ENCODE measurements around the gene PSMC4. TPM values are rescaled to one million over a fixed set of nuclear protein-coding genes. Genes with fewer than 3 reads are reported as not detected.

Gene PSMC4
- total and polyA plus RNA-seq, 2 donors (not counting 1 experiment from before 2014, with no cell fraction given): 58.2 to 63.0 TPM

DNA sequence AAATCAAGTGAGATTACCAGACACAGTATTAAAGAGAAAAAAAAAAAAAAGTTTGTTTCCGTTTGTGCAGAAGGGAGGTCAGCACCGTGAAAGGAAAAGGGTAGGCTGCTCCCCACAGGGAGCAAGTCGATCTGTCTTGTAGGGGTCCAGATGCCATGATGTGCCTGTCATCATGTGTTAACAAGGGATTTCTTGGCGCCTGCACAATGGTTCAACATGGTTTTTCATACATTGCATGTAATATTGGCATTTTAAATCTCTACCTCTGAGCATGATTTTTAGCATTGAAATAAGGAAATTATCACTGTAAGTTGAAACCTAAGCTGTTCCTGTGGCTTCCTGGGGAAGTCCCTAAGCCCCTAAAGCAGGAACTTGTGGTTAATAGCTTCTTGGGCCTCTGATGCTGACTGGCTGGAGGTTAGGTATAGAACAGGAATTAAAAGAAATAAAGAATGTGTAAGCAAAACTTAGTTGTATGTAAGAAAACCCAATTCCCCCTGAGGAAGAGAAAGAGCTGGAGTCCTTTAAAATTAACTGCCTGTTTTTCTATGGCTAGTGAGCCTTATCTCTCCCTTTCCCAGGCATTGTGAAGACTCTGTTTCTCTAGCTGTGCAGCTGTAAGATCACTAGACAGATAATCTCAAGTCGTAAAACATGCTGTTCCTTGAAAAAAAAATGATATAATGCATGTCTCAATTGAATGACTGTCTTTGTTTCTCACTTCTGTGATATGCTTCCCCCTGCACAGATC, 29.2 kb upstream of the PSMC4 start:
- Histone ChIP-seq H3K36me3 (replicated peaks in 1 of 2; ENCODE audit: control extremely low read depth in 1 of 2, control insufficient read depth in 1 of 2, extremely low read depth in 1 of 2, insufficient read depth in 2 of 2, low read length in 1 of 2) (no peaks in the 10 kb centered on the region), H3K27me3 (replicated peaks in 1 of 4; ENCODE audit: control extremely low read depth in 1 of 4, control insufficient read depth in 3 of 4, insufficient read depth in 4 of 4, low read length in 3 of 4) (no peaks in the 10 kb centered on the region), H3K9ac (ENCODE audit: low read length) (peak overlapping the region; percentile 46), H2AFZ (ENCODE audit: insufficient read depth, low read depth, low read length, poor library complexity, severe bottlenecking) (no peak overlapping the region), H3K4me3 (ENCODE audit: control extremely low read depth in 1 of 5, extremely low read depth in 1 of 5, insufficient read depth in 1 of 5, low read depth in 2 of 5, low read length in 4 of 5) (peak overlapping the region; percentile 27 to 53 (median 41)), H3K4me2 (replicated peaks; ENCODE audit: low read depth, low read length, poor library complexity, severe bottlenecking) (peak overlapping the region; percentile 68), H3K79me2 (ENCODE audit: control insufficient read depth, insufficient read depth, low read length) (peaks cover 10% of the 10 kb centered on the region), H3K9me3 (ENCODE audit: control extremely low read depth in 1 of 3, control insufficient read depth in 2 of 3, insufficient read depth in 1 of 3, low read length in 2 of 3) (peaks cover 4 to 5% (median 5%) of the 10 kb centered on the region in 3 donors), H3K27ac (ENCODE audit: low read length in 2 of 2) (peak overlapping the region; percentile 57 to 78), H3K4me1 (ENCODE audit: control insufficient read depth in 2 of 2, insufficient read depth in 2 of 2, low read length in 2 of 2) (peaks cover 62 to 64% of the 10 kb centered on the region in 2 donors), H4K20me1 (ENCODE audit: control insufficient read depth, insufficient read depth, low read length, poor library complexity, severe bottlenecking) (no peaks in the 10 kb centered on the region)
- peak; percentile 91 for ATAC-seq (ENCODE audit: low read depth)
- Mint-ChIP-seq H3K4me3 (peak overlapping the region; percentile 60), H3K4me1 (peaks cover 63% of the 10 kb centered on the region), H3K9me3 (ENCODE audit: insufficient read depth) (no peaks in the 10 kb centered on the region), H3K27me3 (no peaks in the 10 kb centered on the region), H3K27ac (peak overlapping the region; percentile 29)
- whole genome bisulfite sequencing (ENCODE audit: insufficient coverage): 0% methylated on average over 3 of the region's 5 CpGs
- ChIA-PET POLR2A (interaction anchor here (0.5 to 2.3 kb wide), 8 partner anchors 10 to 755 kb away, joined by 3 to 13 read pairs (median 4); partner anchors contain the start of gene PSMC4), CTCF (interaction anchor here (0.7 to 6.6 kb wide), 6 partner anchors 9 to 28 kb away, joined by 3 to 77 read pairs (median 3); partner anchors contain the start of gene PSMC4)
- intact Hi-C loops (cut with micrococcal nuclease): loop anchor here (1.0 kb wide), 3 partner anchors 12 to 56 kb away; partner anchors contain the start of gene ZNF546
- TF ChIP-seq CTCF (IDR thresholded peaks at IDR 0.05): no peak
- TF ChIP-seq EZH2 (IDR thresholded peaks at IDR 0.05; ENCODE audit: borderline replicate concordance, insufficient read depth, low read depth, low read length, poor library complexity, severe bottlenecking): no peak
- DNase-seq: peak; percentile 89

DNA sequence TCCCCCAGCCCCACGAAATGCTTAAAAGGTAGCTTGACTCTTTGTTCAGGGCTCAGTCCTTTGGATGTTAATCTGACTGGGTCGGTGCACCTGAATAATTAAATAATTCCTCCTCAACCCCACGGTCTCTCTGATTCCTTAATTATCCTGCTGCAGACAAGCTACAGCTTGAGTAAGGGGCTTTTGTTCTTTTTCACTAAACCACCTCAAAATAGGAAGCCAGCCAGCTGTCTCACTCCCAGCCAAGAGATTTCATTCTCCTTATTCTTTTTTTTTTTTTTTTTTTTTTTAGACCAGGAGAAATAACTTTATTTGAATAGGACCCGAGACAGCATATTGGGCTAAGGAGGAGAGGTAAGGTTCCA, 28.6 kb upstream of the PSMC4 start:
- CTCF ChIA-PET: interaction anchor here (0.7 to 6.6 kb wide), 6 partner anchors 9 to 28 kb away, joined by 3 to 77 read pairs (median 3); partner anchors contain the start of gene PSMC4
- no peaks in the 10 kb centered on the region for H4K20me1 ChIP-seq (ENCODE audit: control insufficient read depth, insufficient read depth, low read length, poor library complexity, severe bottlenecking)
- H3K27ac ChIP-seq (ENCODE audit: low read length in 2 of 2): peak overlapping the region; percentile 57 to 78
- H3K4me1 ChIP-seq (ENCODE audit: control insufficient read depth in 2 of 2, insufficient read depth in 2 of 2, low read length in 2 of 2): peaks cover 56 to 59% of the 10 kb centered on the region in 2 donors
- Mint-ChIP-seq H3K4me3 (peak overlapping the region; percentile 60), H3K27me3 (no peaks in the 10 kb centered on the region), H3K4me1 (peaks cover 57% of the 10 kb centered on the region), H3K27ac (peak overlapping the region; percentile 29), H3K9me3 (ENCODE audit: insufficient read depth) (no peaks in the 10 kb centered on the region)
- H3K9ac ChIP-seq (ENCODE audit: low read length): peak overlapping the region; percentile 46
- intact Hi-C loops (cut with micrococcal nuclease): no loop called here
- TF ChIP-seq EZH2 (IDR thresholded peaks at IDR 0.05; ENCODE audit: borderline replicate concordance, insufficient read depth, low read depth, low read length, poor library complexity, severe bottlenecking) (no peak), CTCF (IDR thresholded peaks at IDR 0.05) (no peak)
- DNase-seq: no peak
- no peak overlapping the region for H2AFZ ChIP-seq (ENCODE audit: insufficient read depth, low read depth, low read length, poor library complexity, severe bottlenecking)
- no CpG with 5 or more reads among the region's 4 CpGs for WGBS (ENCODE audit: insufficient coverage)
- no peaks in the 10 kb centered on the region for H3K36me3 ChIP-seq (replicated peaks in 1 of 2; ENCODE audit: control extremely low read depth in 1 of 2, control insufficient read depth in 1 of 2, extremely low read depth in 1 of 2, insufficient read depth in 2 of 2, low read length in 1 of 2)
- peaks cover 10% of the 10 kb centered on the region for H3K79me2 ChIP-seq (ENCODE audit: control insufficient read depth, insufficient read depth, low read length)
- H3K9me3 ChIP-seq (ENCODE audit: control extremely low read depth in 1 of 3, control insufficient read depth in 2 of 3, insufficient read depth in 1 of 3, low read length in 2 of 3): peaks cover 4 to 5% (median 5%) of the 10 kb centered on the region in 3 donors
- H3K4me2 ChIP-seq (replicated peaks; ENCODE audit: low read depth, low read length, poor library complexity, severe bottlenecking): peak overlapping the region; percentile 68
- POLR2A ChIA-PET: interaction anchor here (0.5 to 2.3 kb wide), 6 partner anchors 9 to 539 kb away, joined by 4 to 13 read pairs (median 5); partner anchors contain the start of gene PSMC4
- no peak for ATAC-seq (ENCODE audit: low read depth)
- H3K27me3 ChIP-seq (replicated peaks in 1 of 4; ENCODE audit: control extremely low read depth in 1 of 4, control insufficient read depth in 3 of 4, insufficient read depth in 4 of 4, low read length in 3 of 4): no peaks in the 10 kb centered on the region
- peak overlapping the region in 4 of 5 experiments; percentile 6 to 52 (median 26) for H3K4me3 ChIP-seq (ENCODE audit: control extremely low read depth in 1 of 5, extremely low read depth in 1 of 5, insufficient read depth in 1 of 5, low read depth in 2 of 5, low read length in 4 of 5)
